Measurements from ENCODE around the gene RGS1. TPM values are rescaled to one million over a fixed set of nuclear protein-coding genes. Genes with fewer than 3 reads are reported as not detected.

The RGS1 gene
- total RNA-seq, 5 donors from 2014 or later (not counting 1 experiment from before 2014, with no cell fraction given), result 7.1 to 439 (median 15.3) TPM

- no peaks in the 10 kb centered on the region for H3K4me1 Mint-ChIP-seq
Measured at GRCh38 chr1:192620071-192620635, 44.6 kb downstream of the RGS1 start.

GRCh38 chr1:192626366-192627179, 51.0 kb downstream of the RGS1 start:
- H3K4me1 Mint-ChIP-seq, result no peaks in the 10 kb centered on the region
- H3K27me3 ChIP-seq (replicated peaks in 1 of 2; ENCODE audit: control insufficient read depth in 2 of 2, extremely low read depth in 1 of 2, insufficient read depth in 2 of 2, low read length in 1 of 2), result no peaks in the 10 kb centered on the region
- no peak overlapping the region for H3K4me3 ChIP-seq (ENCODE audit: control insufficient read depth in 1 of 2, extremely low read depth in 1 of 2, low read length in 1 of 2)
- H3K4me1 ChIP-seq (ENCODE audit: control insufficient read depth in 1 of 2, extremely low read depth in 1 of 2, insufficient read depth in 2 of 2, low read length in 2 of 2), result no peaks in the 10 kb centered on the region
- WGBS (ENCODE audit: insufficient coverage), result 100% methylated on average over 1 of the region's 3 CpGs
- H3K27ac Mint-ChIP-seq, result no peak overlapping the region
- no peak for DNase-seq
- no peak overlapping the region for H3K27ac ChIP-seq (ENCODE audit: low read length)
- no peaks in the 10 kb centered on the region for H3K36me3 Mint-ChIP-seq
- ChIA-PET POLR2A (no interaction called here), CTCF (no interaction called here)
- no peak overlapping the region for H3K4me3 Mint-ChIP-seq
- H3K36me3 ChIP-seq (ENCODE audit: control insufficient read depth in 2 of 2, extremely low read depth in 1 of 2, insufficient read depth in 1 of 2, low read length in 1 of 2), result no peaks in the 10 kb centered on the region
- no peak for ATAC-seq (replicated peaks in 1 of 4)
- no peaks in the 10 kb centered on the region for H3K9me3 ChIP-seq
- H3K27me3 Mint-ChIP-seq, result peaks cover 3 to 20% of the 10 kb centered on the region in 2 donors
- peaks cover 0 to 2% (median 0%) of the 10 kb centered on the region in 3 donors for H3K9me3 Mint-ChIP-seq

More at GRCh38 chr1:192620071-192620635, 44.6 kb downstream of the RGS1 start:
- Mint-ChIP-seq H3K27ac (no peak overlapping the region), H3K9me3 (peaks cover 0 to 2% (median 0%) of the 10 kb centered on the region in 3 donors), H3K27me3 (peaks cover 3 to 12% of the 10 kb centered on the region in 2 donors), H3K4me3 (no peak overlapping the region), H3K36me3 (no peaks in the 10 kb centered on the region)
- no peak overlapping the region for H3K27ac ChIP-seq (ENCODE audit: low read length)
- ATAC-seq (replicated peaks in 1 of 4) (no peak), DNase-seq (no peak)
- POLR2A ChIA-PET, result no interaction called here
- CTCF ChIA-PET, result no interaction called here
- no peak overlapping the region for H3K4me3 ChIP-seq (ENCODE audit: control insufficient read depth in 1 of 2, extremely low read depth in 1 of 2, low read length in 1 of 2)
- no peaks in the 10 kb centered on the region for H3K36me3 ChIP-seq (ENCODE audit: control insufficient read depth in 2 of 2, extremely low read depth in 1 of 2, insufficient read depth in 1 of 2, low read length in 1 of 2)
- H3K27me3 ChIP-seq (replicated peaks in 1 of 2; ENCODE audit: control insufficient read depth in 2 of 2, extremely low read depth in 1 of 2, insufficient read depth in 2 of 2, low read length in 1 of 2), result no peaks in the 10 kb centered on the region
- no peaks in the 10 kb centered on the region for H3K4me1 ChIP-seq (ENCODE audit: control insufficient read depth in 1 of 2, extremely low read depth in 1 of 2, insufficient read depth in 2 of 2, low read length in 2 of 2)
- H3K9me3 ChIP-seq, result no peaks in the 10 kb centered on the region

- no peaks in the 10 kb centered on the region for H3K36me3 Mint-ChIP-seq
- H3K36me3 ChIP-seq (ENCODE audit: control insufficient read depth in 2 of 2, extremely low read depth in 1 of 2, insufficient read depth in 1 of 2, low read length in 1 of 2), result no peaks in the 10 kb centered on the region
- no peaks in the 10 kb centered on the region for H3K4me1 Mint-ChIP-seq
- no peaks in the 10 kb centered on the region for H3K9me3 ChIP-seq
- ATAC-seq (replicated peaks in 1 of 4), result no peak
- H3K4me1 ChIP-seq (ENCODE audit: control insufficient read depth in 1 of 2, extremely low read depth in 1 of 2, insufficient read depth in 2 of 2, low read length in 2 of 2), result no peaks in the 10 kb centered on the region
- H3K27ac ChIP-seq (ENCODE audit: low read length), result no peak overlapping the region
- H3K27ac Mint-ChIP-seq, result no peak overlapping the region
- POLR2A ChIA-PET, result no interaction called here
- no peak for DNase-seq
- no peak overlapping the region for H3K4me3 ChIP-seq (ENCODE audit: control insufficient read depth in 1 of 2, extremely low read depth in 1 of 2, low read length in 1 of 2)
- WGBS (ENCODE audit: insufficient coverage), result 95% methylated on average over 3 of the region's 5 CpGs
- no peak overlapping the region for H3K4me3 Mint-ChIP-seq
- peaks cover 0 to 20% of the 10 kb centered on the region in 2 donors for H3K27me3 Mint-ChIP-seq
- H3K9me3 Mint-ChIP-seq, result no peaks in the 10 kb centered on the region
- H3K27me3 ChIP-seq (replicated peaks in 1 of 2; ENCODE audit: control insufficient read depth in 2 of 2, extremely low read depth in 1 of 2, insufficient read depth in 2 of 2, low read length in 1 of 2), result no peaks in the 10 kb centered on the region
- CTCF ChIA-PET, result interaction anchor here (0.5 to 0.9 kb wide), 4 partner anchors 17 to 1698 kb away, joined by 3 read pairs; no protein-coding TSS in a partner anchor
Measured at GRCh38 chr1:192627901-192628300, 52.3 kb downstream of the RGS1 start.

GRCh38 chr1:192628396-192629057, 53.0 kb downstream of the RGS1 start:
- no peak overlapping the region for H3K4me3 Mint-ChIP-seq
- H3K27me3 Mint-ChIP-seq, result peaks cover 0 to 15% of the 10 kb centered on the region in 2 donors
- ATAC-seq (replicated peaks in 1 of 4) (no peak), DNase-seq (no peak)
- no peak overlapping the region for H3K4me3 ChIP-seq (ENCODE audit: control insufficient read depth in 1 of 2, extremely low read depth in 1 of 2, low read length in 1 of 2)
- no peaks in the 10 kb centered on the region for H3K36me3 Mint-ChIP-seq
- ChIA-PET POLR2A (no interaction called here), CTCF (interaction anchor here in 1 of 2 donors (0.6 kb wide), 2 partner anchors 11 to 18 kb away, joined by 3 to 4 read pairs; no protein-coding TSS in a partner anchor)
- no peaks in the 10 kb centered on the region for H3K36me3 ChIP-seq (ENCODE audit: control insufficient read depth in 2 of 2, extremely low read depth in 1 of 2, insufficient read depth in 1 of 2, low read length in 1 of 2)
- no peaks in the 10 kb centered on the region for H3K9me3 Mint-ChIP-seq
- no peaks in the 10 kb centered on the region for H3K4me1 Mint-ChIP-seq
- no peak overlapping the region for H3K27ac ChIP-seq (ENCODE audit: low read length)
- WGBS (ENCODE audit: insufficient coverage), result 100% methylated on average over 1 of the region's 1 CpG
- H3K4me1 ChIP-seq (ENCODE audit: control insufficient read depth in 1 of 2, extremely low read depth in 1 of 2, insufficient read depth in 2 of 2, low read length in 2 of 2), result no peaks in the 10 kb centered on the region
- H3K27me3 ChIP-seq (replicated peaks in 1 of 2; ENCODE audit: control insufficient read depth in 2 of 2, extremely low read depth in 1 of 2, insufficient read depth in 2 of 2, low read length in 1 of 2), result no peaks in the 10 kb centered on the region
- H3K27ac Mint-ChIP-seq, result no peak overlapping the region
- H3K9me3 ChIP-seq, result no peaks in the 10 kb centered on the region

- CTCF ChIA-PET, result interaction anchor here in 1 of 2 donors (0.6 kb wide), 1 partner anchor 12 kb away, joined by 5 read pairs; no protein-coding TSS in a partner anchor
- Histone ChIP-seq H3K4me3 (ENCODE audit: control insufficient read depth in 1 of 2, extremely low read depth in 1 of 2, low read length in 1 of 2) (no peak overlapping the region), H3K27ac (ENCODE audit: low read length) (no peak overlapping the region), H3K27me3 (replicated peaks in 1 of 2; ENCODE audit: control insufficient read depth in 2 of 2, extremely low read depth in 1 of 2, insufficient read depth in 2 of 2, low read length in 1 of 2) (no peaks in the 10 kb centered on the region), H3K36me3 (ENCODE audit: control insufficient read depth in 2 of 2, extremely low read depth in 1 of 2, insufficient read depth in 1 of 2, low read length in 1 of 2) (no peaks in the 10 kb centered on the region), H3K4me1 (ENCODE audit: control insufficient read depth in 1 of 2, extremely low read depth in 1 of 2, insufficient read depth in 2 of 2, low read length in 2 of 2) (no peaks in the 10 kb centered on the region), H3K9me3 (no peaks in the 10 kb centered on the region)
- DNase-seq, result no peak
- Mint-ChIP-seq H3K27ac (no peak overlapping the region), H3K27me3 (peaks cover 0 to 9% of the 10 kb centered on the region in 2 donors), H3K4me1 (no peaks in the 10 kb centered on the region), H3K9me3 (no peaks in the 10 kb centered on the region), H3K4me3 (no peak overlapping the region), H3K36me3 (no peaks in the 10 kb centered on the region)
- POLR2A ChIA-PET, result no interaction called here
- no peak for ATAC-seq (replicated peaks in 1 of 4)
- 29% methylated on average over 1 of the region's 3 CpGs for WGBS (ENCODE audit: insufficient coverage)
Measured at GRCh38 chr1:192629612-192630011, 54.0 kb downstream of the RGS1 start.

Measured in T-cell (primary cell).